ENCODE measurements around the gene AHDC1.
A peak's percentile ranks its signal among the peaks of the same experiment; 100 is the strongest.

AHDC1 gene

DNA sequence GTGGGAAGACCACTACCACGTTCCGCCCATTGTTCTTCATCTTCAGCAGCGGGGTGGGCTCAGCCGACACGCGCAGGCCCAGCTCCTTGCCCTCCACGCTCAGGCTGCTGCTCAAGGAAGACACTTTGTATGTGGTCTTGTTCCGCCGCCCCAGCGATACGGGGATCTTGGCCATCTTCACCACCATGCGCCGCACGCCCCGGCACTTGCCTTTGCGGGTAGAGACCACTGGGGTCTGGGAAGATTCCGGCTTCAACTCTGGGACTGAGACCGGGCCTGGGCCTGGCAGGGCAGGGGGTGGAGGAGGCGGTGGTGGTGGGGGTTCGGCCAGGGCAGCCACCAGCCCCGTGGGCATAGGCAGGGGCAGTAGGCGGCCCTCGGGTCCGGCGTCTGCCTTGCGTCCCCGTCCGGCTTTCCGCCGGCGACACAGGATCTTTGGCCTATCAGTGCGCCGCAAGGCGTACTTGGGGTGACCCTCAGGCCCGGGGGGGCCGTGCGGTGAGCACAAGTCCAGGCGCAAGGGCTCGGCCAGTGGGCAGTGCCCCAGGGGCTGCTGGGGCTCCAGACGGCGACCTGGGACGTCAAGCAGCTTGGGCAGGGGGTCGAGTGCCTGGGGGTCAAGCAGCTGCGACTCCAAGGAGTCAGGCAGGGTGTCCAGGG, 53.3 kb downstream of the AHDC1 start:
- H3K27me3 Mint-ChIP-seq (ENCODE audit: low read depth) = no peaks in the 10 kb centered on the region
- H3K9me3 Mint-ChIP-seq = no peaks in the 10 kb centered on the region
- TF ChIP-seq, protein P1, sequence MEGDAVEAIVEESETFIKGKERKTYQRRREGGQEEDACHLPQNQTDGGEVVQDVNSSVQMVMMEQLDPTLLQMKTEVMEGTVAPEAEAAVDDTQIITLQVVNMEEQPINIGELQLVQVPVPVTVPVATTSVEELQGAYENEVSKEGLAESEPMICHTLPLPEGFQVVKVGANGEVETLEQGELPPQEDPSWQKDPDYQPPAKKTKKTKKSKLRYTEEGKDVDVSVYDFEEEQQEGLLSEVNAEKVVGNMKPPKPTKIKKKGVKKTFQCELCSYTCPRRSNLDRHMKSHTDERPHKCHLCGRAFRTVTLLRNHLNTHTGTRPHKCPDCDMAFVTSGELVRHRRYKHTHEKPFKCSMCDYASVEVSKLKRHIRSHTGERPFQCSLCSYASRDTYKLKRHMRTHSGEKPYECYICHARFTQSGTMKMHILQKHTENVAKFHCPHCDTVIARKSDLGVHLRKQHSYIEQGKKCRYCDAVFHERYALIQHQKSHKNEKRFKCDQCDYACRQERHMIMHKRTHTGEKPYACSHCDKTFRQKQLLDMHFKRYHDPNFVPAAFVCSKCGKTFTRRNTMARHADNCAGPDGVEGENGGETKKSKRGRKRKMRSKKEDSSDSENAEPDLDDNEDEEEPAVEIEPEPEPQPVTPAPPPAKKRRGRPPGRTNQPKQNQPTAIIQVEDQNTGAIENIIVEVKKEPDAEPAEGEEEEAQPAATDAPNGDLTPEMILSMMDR (IDR thresholded peaks at IDR 0.05; ENCODE audit: unreplicated experiment in 3 of 3) = no peak
- no peak overlapping the region for H3K27ac Mint-ChIP-seq
- H3K4me3 Mint-ChIP-seq = no peak overlapping the region
- peaks cover 26% of the 10 kb centered on the region for H3K4me1 Mint-ChIP-seq
- H3K36me3 Mint-ChIP-seq (ENCODE audit: low read depth) = peaks cover 47% of the 10 kb centered on the region

DNA sequence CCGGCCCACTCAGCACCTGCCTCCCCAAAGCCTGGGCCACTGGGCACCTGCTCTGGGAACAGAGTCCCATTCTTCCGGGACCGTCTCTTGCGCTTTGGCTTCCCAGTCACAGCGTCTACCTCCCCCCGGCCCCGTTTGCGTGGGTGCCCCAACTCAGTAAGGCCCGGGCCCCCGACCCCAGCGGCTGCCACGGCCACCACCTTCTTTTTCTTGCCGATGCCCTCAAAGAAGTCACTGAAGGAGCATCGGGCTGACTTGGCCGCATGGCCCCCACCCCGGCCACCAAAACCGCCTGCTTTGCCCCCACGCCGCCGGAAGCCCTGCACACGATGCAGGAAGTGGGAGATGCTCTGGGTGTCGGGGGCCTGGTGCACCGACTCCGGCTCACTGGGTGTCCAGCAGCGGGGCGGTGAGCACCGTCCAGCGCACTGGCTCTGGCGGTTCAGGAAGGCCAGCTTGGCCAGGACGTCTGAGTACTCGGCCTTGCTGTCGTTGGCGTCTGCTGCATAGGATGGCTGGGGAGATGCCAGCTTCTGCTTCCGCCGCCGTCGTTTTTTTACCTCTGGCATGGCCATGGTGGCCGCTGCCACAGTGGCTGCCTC, 54.0 kb downstream of the AHDC1 start:
- Mint-ChIP-seq H3K4me1 (peaks cover 28% of the 10 kb centered on the region), H3K36me3 (ENCODE audit: low read depth) (peaks cover 53% of the 10 kb centered on the region), H3K27me3 (ENCODE audit: low read depth) (no peaks in the 10 kb centered on the region), H3K27ac (no peak overlapping the region), H3K4me3 (no peak overlapping the region), H3K9me3 (no peaks in the 10 kb centered on the region)
- TF ChIP-seq, protein P1 (IDR thresholded peaks at IDR 0.05; ENCODE audit: unreplicated experiment in 3 of 3) = no peak

DNA sequence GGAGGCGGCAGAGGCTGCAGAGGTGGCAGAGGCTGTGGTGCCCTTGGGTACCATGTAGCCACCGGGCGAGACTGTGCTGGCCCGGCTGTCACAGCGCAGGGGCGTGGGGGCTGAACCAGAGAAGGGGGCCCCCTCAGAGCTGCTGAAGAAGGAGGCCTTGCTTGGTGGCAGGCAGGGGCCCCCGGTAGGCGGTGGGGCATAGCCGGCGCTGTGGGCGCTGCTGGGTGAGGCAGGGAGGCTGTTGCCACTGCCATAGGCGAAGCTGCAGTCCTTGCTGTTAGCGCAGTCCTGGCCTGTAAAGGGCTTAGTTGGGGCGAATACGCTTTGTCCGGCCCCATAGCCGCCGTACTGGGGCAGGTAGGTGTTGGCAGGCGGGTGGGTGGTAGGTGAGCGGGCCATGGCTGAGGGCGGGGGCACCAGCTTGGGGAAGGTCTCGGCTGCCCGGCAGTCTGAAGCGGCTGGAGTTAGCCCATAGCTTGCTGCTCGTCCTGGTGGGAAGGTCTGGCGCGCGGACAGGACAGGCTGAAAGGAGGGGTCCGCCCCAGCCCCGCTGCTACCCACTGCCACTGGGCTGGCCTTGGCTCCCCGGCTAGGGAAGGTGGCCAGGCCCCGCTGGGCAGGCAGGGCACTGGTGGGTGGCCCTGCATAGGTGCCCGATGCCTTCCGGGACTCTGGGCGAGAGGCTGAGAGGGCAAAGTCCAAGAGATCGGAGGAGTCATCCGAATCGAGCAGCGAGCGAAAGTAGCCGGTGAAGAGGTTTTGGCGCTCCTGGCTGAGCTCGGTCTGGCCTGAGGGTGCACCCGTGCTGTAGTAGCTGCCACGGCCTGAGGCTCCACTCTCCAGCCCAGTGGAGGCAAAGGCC, 54.9 kb downstream of the AHDC1 start:
- no peaks in the 10 kb centered on the region for H3K27me3 Mint-ChIP-seq (ENCODE audit: low read depth)
- H3K9me3 Mint-ChIP-seq = no peaks in the 10 kb centered on the region
- no peak overlapping the region for H3K4me3 Mint-ChIP-seq
- H3K4me1 Mint-ChIP-seq = peaks cover 30% of the 10 kb centered on the region
- H3K36me3 Mint-ChIP-seq (ENCODE audit: low read depth) = peaks cover 53% of the 10 kb centered on the region
- H3K27ac Mint-ChIP-seq = peak overlapping the region in 1 of 3 experiments; percentile 51
- TF ChIP-seq, protein P1 (IDR thresholded peaks at IDR 0.05; ENCODE audit: unreplicated experiment in 3 of 3) = no peak

DNA sequence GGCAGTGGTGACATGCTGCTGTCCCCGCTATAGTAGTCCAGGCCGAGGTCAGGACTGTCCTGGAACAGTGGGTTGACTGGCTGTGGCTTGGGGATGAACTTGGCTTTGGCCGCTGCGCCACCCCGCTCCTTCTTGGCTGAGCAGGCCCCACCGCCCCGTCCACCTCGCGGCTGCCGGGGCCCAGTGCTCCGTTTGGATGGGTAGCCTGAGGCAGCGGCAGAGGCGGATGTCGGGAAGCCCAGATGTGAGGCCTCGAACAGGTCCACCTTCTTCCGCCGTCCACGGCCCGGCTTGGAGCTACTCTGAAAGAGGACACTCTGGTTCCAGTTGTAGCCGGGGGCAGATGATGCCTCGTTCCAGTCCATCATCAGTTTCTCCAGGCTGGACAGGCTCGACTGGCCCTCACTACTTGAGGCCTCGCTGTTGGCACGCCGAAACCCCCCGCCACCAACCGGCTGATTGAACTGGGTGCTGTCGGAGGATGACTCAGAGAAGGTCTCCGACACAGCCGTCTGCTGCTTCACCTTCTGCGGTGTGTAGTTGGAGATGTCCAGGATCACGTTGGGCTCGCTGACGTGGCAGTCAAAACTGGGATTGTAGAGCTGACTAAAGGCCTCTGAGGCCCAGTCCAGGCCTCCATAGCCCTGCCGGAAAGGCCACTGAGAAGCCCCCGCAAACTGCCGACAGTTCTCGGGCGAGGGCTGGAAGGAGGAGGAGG, 55.6 kb downstream of the AHDC1 start:
- peaks cover 49% of the 10 kb centered on the region for H3K36me3 Mint-ChIP-seq (ENCODE audit: low read depth)
- H3K4me3 Mint-ChIP-seq = no peak overlapping the region
- H3K9me3 Mint-ChIP-seq = no peaks in the 10 kb centered on the region
- H3K4me1 Mint-ChIP-seq = peaks cover 31% of the 10 kb centered on the region
- no peaks in the 10 kb centered on the region for H3K27me3 Mint-ChIP-seq (ENCODE audit: low read depth)
- TF ChIP-seq, protein P1 (IDR thresholded peaks at IDR 0.05; ENCODE audit: unreplicated experiment in 3 of 3) = no peak
- H3K27ac Mint-ChIP-seq = peak overlapping the region in 1 of 3 experiments; percentile 51

DNA sequence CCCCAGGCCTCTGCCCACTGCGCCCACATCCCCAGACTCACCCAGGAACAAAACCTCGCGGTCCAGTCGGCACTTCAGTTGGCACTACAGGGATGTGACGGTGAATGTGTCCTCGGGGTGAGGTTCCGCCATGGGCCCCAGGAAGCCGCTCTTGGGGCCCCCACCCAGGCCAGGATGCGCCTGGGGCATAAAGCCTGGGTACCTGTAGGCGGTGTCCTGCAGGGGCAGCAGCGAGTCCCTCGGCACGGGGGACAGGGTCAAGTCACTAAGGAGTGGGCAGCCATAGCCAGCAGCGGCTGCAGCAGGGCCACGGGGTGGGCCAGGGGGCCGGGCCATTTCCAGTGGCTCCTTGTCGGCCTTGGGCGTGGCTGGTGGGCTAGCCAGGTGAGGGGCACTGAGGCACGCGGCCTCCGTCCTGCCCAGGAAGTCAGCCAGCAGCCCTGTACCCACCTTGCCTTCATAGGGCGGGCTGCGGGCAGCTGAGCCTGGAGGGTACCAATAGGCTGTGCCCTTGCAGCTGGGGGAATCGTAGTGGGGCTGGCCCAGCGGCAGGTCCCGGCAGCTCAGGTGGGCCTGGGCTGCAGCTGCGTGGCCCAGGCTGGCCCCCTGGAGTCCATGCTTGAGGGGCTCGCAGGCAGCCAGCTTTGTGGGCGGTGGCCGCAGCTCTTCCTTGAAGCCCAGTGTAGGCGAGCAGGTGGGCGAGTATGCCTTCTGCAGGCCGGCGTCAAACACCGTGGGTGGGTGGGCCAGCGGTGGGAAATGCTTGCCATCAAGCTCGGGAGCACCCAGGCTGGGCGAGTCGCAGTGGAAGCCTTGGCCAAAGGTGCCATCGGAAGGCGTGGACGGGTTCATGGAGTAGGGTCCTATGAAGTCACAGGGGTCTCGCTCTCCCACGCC, 56.5 kb downstream of the AHDC1 start:
- TF ChIP-seq, protein P1 (IDR thresholded peaks at IDR 0.05; ENCODE audit: unreplicated experiment in 3 of 3) = no peak
- H3K4me3 Mint-ChIP-seq = no peak overlapping the region
- H3K27ac Mint-ChIP-seq = peak overlapping the region in 2 of 3 experiments; percentile 48 to 91
- no peaks in the 10 kb centered on the region for H3K27me3 Mint-ChIP-seq (ENCODE audit: low read depth)
- peaks cover 48% of the 10 kb centered on the region for H3K36me3 Mint-ChIP-seq (ENCODE audit: low read depth)
- H3K4me1 Mint-ChIP-seq = peaks cover 35% of the 10 kb centered on the region
- H3K9me3 Mint-ChIP-seq = no peaks in the 10 kb centered on the region
